Vagina (tissue), 2 donors: ENCODE data around the gene SLC25A1. TPM values are rescaled to one million over a fixed set of nuclear protein-coding genes. Genes with fewer than 3 reads are reported as not detected.

Source experiments
- DNase-seq, 2 donors: peaks; one replicate each; pipeline ENCODE4 v3.0.0-alpha.2; 2017; ENCODE audit errors: extremely low spot score in 2 of 2
- H3K27ac ChIP-seq: fragments of 200-600 bp; sonication (generic); one replicate; pipeline ENCODE4 v1.5.1; 2019
- H3K27me3 ChIP-seq: fragments of 200-600 bp; sonication (generic); one replicate; pipeline ENCODE4 v1.5.1; 2019
- H3K36me3 ChIP-seq, 2 donors: fragments of 200-600 bp; sonication (generic); one replicate each; pipeline ENCODE4 v1.5.1; 2017 to 2019
- H3K4me1 ChIP-seq: fragments of 200-600 bp; sonication (generic); one replicate; pipeline ENCODE4 v1.5.1; 2019
- H3K4me3 ChIP-seq, 2 donors: fragments of 200-600 bp; sonication (generic); 1 replicate in 1 of 2; 2 replicates in 1 of 2; pipeline ENCODE4 v1.5.1; 2016 to 2019
- H3K9me3 ChIP-seq: fragments of 200-600 bp; sonication (generic); one replicate; pipeline ENCODE4 v1.5.1; 2019
- CTCF ChIP-seq, 3 experiments: fragments of 450-650 bp in 2 of 3; fragments of 200-600 bp in 1 of 3; sonication (generic) in 1 of 3; IDR thresholded peaks; one replicate each; pipeline ENCODE4 v1.5.1; 2017 to 2019; ENCODE audit warnings: antibody characterized with exemption in 3 of 3, mild to moderate bottlenecking in 2 of 3, moderate library complexity in 2 of 3
- POLR2A ChIP-seq, 2 donors: fragments of 450-650 bp; IDR thresholded peaks; one replicate each; pipeline ENCODE4 v1.6.1; 2017; ENCODE audit warnings: antibody characterized with exemption in 2 of 2, mild to moderate bottlenecking in 2 of 2, moderate library complexity in 2 of 2
- POLR2AphosphoS5 ChIP-seq, 2 donors: sonication (generic); formaldehyde crosslinking; IDR thresholded peaks; one replicate each; pipeline ENCODE4 v1.9.0; 2017; ENCODE audit warnings: antibody characterized with exemption in 2 of 2, mild to moderate bottlenecking in 2 of 2, low read depth in 1 of 2; ENCODE audit not compliant: insufficient read depth in 1 of 2
- intact Hi-C: fragments of 100-400 bp; cut with DNase I; formaldehyde crosslinking; loops from one replicate; pipeline ENCODE4 v1.15.1; 2023
- total RNA-seq: library from RNA; depleted of rRNA; stranded (reverse); fragments of >200 nt; gene quantifications from one replicate; pipeline ENCODE4 v1.2.3, GENCODE V29; 2016

SLC25A1 gene
- total RNA-seq, 1 donor from 2014 or later, result 44.2 TPM

GRCh38 chr22:19218541-19219233, 40.2 kb upstream of the SLC25A1 start:
- Histone ChIP-seq H3K4me3 (no peak overlapping the region), H3K9me3 (no peaks in the 10 kb centered on the region), H3K4me1 (no peaks in the 10 kb centered on the region), H3K27ac (no peak overlapping the region), H3K36me3 (peaks cover 0 to 19% of the 10 kb centered on the region in 2 donors), H3K27me3 (no peaks in the 10 kb centered on the region)
- intact Hi-C loops, result no loop called here
- no peak for DNase-seq
- TF ChIP-seq CTCF (IDR thresholded peaks at IDR 0.05) (no peak), POLR2A (IDR thresholded peaks at IDR 0.05) (no peak), POLR2AphosphoS5 (IDR thresholded peaks at IDR 0.05; ENCODE audit: insufficient read depth in 1 of 2, low read depth in 1 of 2) (no peak)

- no peaks in the 10 kb centered on the region for H3K4me1 ChIP-seq
- DNase-seq, result no peak
- H3K9me3 ChIP-seq, result no peaks in the 10 kb centered on the region
- TF ChIP-seq POLR2AphosphoS5 (IDR thresholded peaks at IDR 0.05; ENCODE audit: insufficient read depth in 1 of 2, low read depth in 1 of 2) (no peak), POLR2A (IDR thresholded peaks at IDR 0.05) (no peak), CTCF (IDR thresholded peaks at IDR 0.05) (no peak)
- H3K36me3 ChIP-seq, result peaks cover 0 to 9% of the 10 kb centered on the region in 2 donors
- intact Hi-C loops, result no loop called here
- H3K4me3 ChIP-seq, result no peak overlapping the region
- no peaks in the 10 kb centered on the region for H3K27me3 ChIP-seq
- no peak overlapping the region for H3K27ac ChIP-seq
Observed at GRCh38 chr22:19216579-19216978, 38.0 kb upstream of the SLC25A1 start.

GRCh38 chr22:19215360-19215759, 36.8 kb upstream of the SLC25A1 start:
- H3K9me3 ChIP-seq, result no peaks in the 10 kb centered on the region
- DNase-seq, result no peak
- TF ChIP-seq POLR2A (IDR thresholded peaks at IDR 0.05) (no peak), CTCF (IDR thresholded peaks at IDR 0.05) (no peak), POLR2AphosphoS5 (IDR thresholded peaks at IDR 0.05; ENCODE audit: insufficient read depth in 1 of 2, low read depth in 1 of 2) (no peak)
- H3K36me3 ChIP-seq, result peaks cover 0 to 6% of the 10 kb centered on the region in 2 donors
- no peaks in the 10 kb centered on the region for H3K4me1 ChIP-seq
- H3K27ac ChIP-seq, result no peak overlapping the region
- no peaks in the 10 kb centered on the region for H3K27me3 ChIP-seq
- intact Hi-C loops, result no loop called here
- H3K4me3 ChIP-seq, result no peak overlapping the region

- H3K9me3 ChIP-seq, result no peaks in the 10 kb centered on the region
- H3K4me1 ChIP-seq, result no peaks in the 10 kb centered on the region
- H3K27ac ChIP-seq, result no peak overlapping the region
- peaks cover 0 to 11% of the 10 kb centered on the region in 2 donors for H3K36me3 ChIP-seq
- no peaks in the 10 kb centered on the region for H3K27me3 ChIP-seq
- intact Hi-C loops, result no loop called here
- H3K4me3 ChIP-seq, result no peak overlapping the region
- no peak for TF ChIP-seq POLR2A (IDR thresholded peaks at IDR 0.05)
- TF ChIP-seq CTCF (IDR thresholded peaks at IDR 0.05), result no peak
- no peak for TF ChIP-seq POLR2AphosphoS5 (IDR thresholded peaks at IDR 0.05; ENCODE audit: insufficient read depth in 1 of 2, low read depth in 1 of 2)
- no peak for DNase-seq
Observed at GRCh38 chr22:19214078-19214473, 35.5 kb upstream of the SLC25A1 start.

GRCh38 chr22:19213442-19214077, 35.0 kb upstream of the SLC25A1 start:
- Histone ChIP-seq H3K4me3 (no peak overlapping the region), H3K9me3 (no peaks in the 10 kb centered on the region), H3K27me3 (no peaks in the 10 kb centered on the region), H3K4me1 (no peaks in the 10 kb centered on the region), H3K27ac (no peak overlapping the region), H3K36me3 (peaks cover 0 to 11% of the 10 kb centered on the region in 2 donors)
- DNase-seq, result no peak
- TF ChIP-seq CTCF (IDR thresholded peaks at IDR 0.05) (no peak), POLR2AphosphoS5 (IDR thresholded peaks at IDR 0.05; ENCODE audit: insufficient read depth in 1 of 2, low read depth in 1 of 2) (no peak), POLR2A (IDR thresholded peaks at IDR 0.05) (no peak)
- intact Hi-C loops, result no loop called here
